ENCODE results near the gene CCDC57.

DNA sequence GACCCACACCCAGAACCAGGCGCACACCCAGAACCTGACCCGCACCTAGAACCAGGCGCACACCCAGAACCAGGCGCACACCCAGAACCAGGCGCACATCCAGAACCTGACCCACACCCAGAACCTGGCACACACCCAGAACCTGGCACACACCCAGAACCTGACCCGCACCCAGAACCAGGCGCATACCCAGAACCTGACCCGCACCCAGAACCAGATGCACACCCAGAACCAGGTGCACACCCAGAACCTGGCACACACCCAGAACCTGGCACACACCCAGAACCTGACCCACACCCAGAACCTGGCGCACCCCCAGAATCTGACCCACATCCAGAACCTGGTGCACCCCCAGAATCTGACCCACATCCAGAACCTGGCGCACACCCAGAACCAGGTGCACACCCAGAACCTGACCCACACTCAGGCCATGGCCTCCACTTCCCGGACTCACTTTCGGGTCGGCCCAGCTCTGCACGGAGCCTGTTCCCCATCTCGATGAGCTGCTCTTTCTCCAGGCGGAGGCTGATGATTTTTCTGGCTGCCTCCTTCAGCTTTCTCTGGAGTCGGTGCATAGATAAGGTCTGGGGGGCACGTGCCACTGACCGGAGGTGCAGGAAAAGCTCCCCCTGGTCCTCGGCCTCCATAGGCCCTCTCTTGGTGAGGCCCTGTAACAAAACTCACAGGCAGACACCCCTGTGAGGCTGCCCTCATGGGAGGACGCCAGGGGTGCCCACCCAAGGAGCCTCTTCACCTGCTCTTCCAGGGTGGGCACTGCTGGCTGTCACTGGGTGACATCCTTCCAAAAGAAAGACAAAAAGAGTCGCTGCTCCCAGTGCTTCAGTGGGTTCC lies 61.3 kb downstream of the CCDC57 start:
- TF ChIP-seq, protein P1, sequence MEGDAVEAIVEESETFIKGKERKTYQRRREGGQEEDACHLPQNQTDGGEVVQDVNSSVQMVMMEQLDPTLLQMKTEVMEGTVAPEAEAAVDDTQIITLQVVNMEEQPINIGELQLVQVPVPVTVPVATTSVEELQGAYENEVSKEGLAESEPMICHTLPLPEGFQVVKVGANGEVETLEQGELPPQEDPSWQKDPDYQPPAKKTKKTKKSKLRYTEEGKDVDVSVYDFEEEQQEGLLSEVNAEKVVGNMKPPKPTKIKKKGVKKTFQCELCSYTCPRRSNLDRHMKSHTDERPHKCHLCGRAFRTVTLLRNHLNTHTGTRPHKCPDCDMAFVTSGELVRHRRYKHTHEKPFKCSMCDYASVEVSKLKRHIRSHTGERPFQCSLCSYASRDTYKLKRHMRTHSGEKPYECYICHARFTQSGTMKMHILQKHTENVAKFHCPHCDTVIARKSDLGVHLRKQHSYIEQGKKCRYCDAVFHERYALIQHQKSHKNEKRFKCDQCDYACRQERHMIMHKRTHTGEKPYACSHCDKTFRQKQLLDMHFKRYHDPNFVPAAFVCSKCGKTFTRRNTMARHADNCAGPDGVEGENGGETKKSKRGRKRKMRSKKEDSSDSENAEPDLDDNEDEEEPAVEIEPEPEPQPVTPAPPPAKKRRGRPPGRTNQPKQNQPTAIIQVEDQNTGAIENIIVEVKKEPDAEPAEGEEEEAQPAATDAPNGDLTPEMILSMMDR (IDR thresholded peaks at IDR 0.05; ENCODE audit: control extremely low read depth in 1 of 3, insufficient read depth in 1 of 3, low read depth in 1 of 3, low read length in 3 of 3): no peak
- TF ChIP-seq EGR1 (IDR thresholded peaks at IDR 0.05; ENCODE audit: borderline replicate concordance, low read depth, low read length) (no peak), SIRT6 (IDR thresholded peaks at IDR 0.05; ENCODE audit: low read length) (no peak), POLR2A (IDR thresholded peaks at IDR 0.05; ENCODE audit: control extremely low read depth in 1 of 2, low read depth in 2 of 2, low read length in 2 of 2) (no peak), POLR2AphosphoS5 (IDR thresholded peaks at IDR 0.05; ENCODE audit: low read depth, low read length) (no peak), CBX5 (IDR thresholded peaks at IDR 0.05; ENCODE audit: low read depth, low read length) (no peak), CHD2 (IDR thresholded peaks at IDR 0.05; ENCODE audit: low read length) (no peak)
- TF ChIP-seq, protein P2, sequence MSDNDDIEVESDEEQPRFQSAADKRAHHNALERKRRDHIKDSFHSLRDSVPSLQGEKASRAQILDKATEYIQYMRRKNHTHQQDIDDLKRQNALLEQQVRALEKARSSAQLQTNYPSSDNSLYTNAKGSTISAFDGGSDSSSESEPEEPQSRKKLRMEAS (IDR thresholded peaks at IDR 0.05): no peak
- TF ChIP-seq, protein P3, sequence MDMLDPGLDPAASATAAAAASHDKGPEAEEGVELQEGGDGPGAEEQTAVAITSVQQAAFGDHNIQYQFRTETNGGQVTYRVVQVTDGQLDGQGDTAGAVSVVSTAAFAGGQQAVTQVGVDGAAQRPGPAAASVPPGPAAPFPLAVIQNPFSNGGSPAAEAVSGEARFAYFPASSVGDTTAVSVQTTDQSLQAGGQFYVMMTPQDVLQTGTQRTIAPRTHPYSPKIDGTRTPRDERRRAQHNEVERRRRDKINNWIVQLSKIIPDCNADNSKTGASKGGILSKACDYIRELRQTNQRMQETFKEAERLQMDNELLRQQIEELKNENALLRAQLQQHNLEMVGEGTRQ (IDR thresholded peaks at IDR 0.05; ENCODE audit: low read length): no peak
